KMS-11 (cell line): Measurements from ENCODE around the gene PRDM16.

Experiments
- H2AFZ ChIP-seq: fragments of 200-600 bp; sonication (generic); 2 replicates; pipeline ENCODE4 v1.6.1; 2016; ENCODE audit warnings: antibody characterized with exemption, mixed run types, low read depth
- H3K27ac ChIP-seq: fragments of 200-600 bp; sonication (generic); 2 replicates; pipeline ENCODE4 v1.6.1; 2016; ENCODE audit warnings: mild to moderate bottlenecking, mixed run types
- H3K27me3 ChIP-seq: fragments of 200-600 bp; sonication (generic); 2 replicates; pipeline ENCODE4 v1.6.1; 2017; ENCODE audit warnings: mild to moderate bottlenecking, low read depth, mixed run types, moderate library complexity; ENCODE audit not compliant: insufficient read depth
- H3K36me3 ChIP-seq: fragments of 200-600 bp; sonication (generic); 2 replicates; pipeline ENCODE4 v1.6.1; 2017; ENCODE audit warnings: mild to moderate bottlenecking, mixed run types; ENCODE audit not compliant: insufficient read depth
- H3K4me1 ChIP-seq: fragments of 200-600 bp; sonication (generic); 2 replicates; pipeline ENCODE4 v1.6.1; 2016; ENCODE audit warnings: mild to moderate bottlenecking, low read depth, mixed run types; ENCODE audit not compliant: poor library complexity, severe bottlenecking
- H3K4me2 ChIP-seq: fragments of 200-600 bp; sonication (generic); 2 replicates; pipeline ENCODE4 v1.7.0; 2016; ENCODE audit warnings: mild to moderate bottlenecking, mixed run types
- H3K4me3 ChIP-seq: fragments of 200-600 bp; sonication (generic); IDR thresholded peaks from 2 replicates; pipeline ENCODE4 v1.6.1; 2017; ENCODE audit warnings: low read depth, low read length, mixed read lengths; ENCODE audit not compliant: insufficient read depth
- H3K79me2 ChIP-seq: fragments of 200-600 bp; sonication (generic); 2 replicates; pipeline ENCODE4 v1.6.1; 2016; ENCODE audit warnings: low read depth, mixed run types; ENCODE audit not compliant: insufficient read depth
- H3K9ac ChIP-seq: fragments of 200-600 bp; sonication (generic); 2 replicates; pipeline ENCODE4 v1.6.1; 2016; ENCODE audit warnings: mild to moderate bottlenecking, mixed run types
- H4K20me1 ChIP-seq: fragments of 200-600 bp; sonication (generic); 2 replicates; pipeline ENCODE4 v1.6.1; 2016; ENCODE audit warnings: mild to moderate bottlenecking, mixed run types; ENCODE audit not compliant: insufficient read depth
- TF ChIP-seq, protein P1 (sequence below): fragments of 200-600 bp; sonication (generic); conservative IDR thresholded peaks from 2 replicates; pipeline ENCODE4 v1.6.1; 2017; ENCODE audit warnings: low read depth, mild to moderate bottlenecking, antibody characterized with exemption, low read length, moderate library complexity, mixed read lengths

Gene PRDM16

DNA sequence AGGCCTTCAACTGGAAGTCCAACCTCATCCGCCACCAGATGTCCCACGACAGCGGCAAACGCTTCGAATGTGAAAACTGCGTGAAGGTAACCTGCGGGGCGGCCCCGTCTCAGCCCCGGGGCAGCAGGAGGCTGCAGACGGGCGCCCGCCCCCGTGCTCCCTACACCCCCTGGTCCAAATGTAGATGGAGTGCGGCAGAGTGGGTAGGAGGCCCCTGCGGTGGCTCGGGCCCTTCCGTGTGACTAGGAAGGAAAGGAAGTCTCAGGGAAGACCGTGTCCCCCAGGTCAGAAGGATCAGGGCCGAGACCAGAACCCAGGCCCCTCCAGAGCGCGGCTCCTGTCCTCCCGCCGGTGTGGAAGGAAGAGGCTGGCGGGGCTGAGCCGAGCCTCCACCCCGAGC is 335.8 kb downstream of the PRDM16 start:
- H3K4me3 ChIP-seq = no peak overlapping the region
- H2AFZ ChIP-seq = no peak overlapping the region
- no peaks in the 10 kb centered on the region for H3K79me2 ChIP-seq
- H3K4me1 ChIP-seq = no peaks in the 10 kb centered on the region
- H3K27ac ChIP-seq = no peak overlapping the region
- no peaks in the 10 kb centered on the region for H3K36me3 ChIP-seq
- TF ChIP-seq, protein P1, sequence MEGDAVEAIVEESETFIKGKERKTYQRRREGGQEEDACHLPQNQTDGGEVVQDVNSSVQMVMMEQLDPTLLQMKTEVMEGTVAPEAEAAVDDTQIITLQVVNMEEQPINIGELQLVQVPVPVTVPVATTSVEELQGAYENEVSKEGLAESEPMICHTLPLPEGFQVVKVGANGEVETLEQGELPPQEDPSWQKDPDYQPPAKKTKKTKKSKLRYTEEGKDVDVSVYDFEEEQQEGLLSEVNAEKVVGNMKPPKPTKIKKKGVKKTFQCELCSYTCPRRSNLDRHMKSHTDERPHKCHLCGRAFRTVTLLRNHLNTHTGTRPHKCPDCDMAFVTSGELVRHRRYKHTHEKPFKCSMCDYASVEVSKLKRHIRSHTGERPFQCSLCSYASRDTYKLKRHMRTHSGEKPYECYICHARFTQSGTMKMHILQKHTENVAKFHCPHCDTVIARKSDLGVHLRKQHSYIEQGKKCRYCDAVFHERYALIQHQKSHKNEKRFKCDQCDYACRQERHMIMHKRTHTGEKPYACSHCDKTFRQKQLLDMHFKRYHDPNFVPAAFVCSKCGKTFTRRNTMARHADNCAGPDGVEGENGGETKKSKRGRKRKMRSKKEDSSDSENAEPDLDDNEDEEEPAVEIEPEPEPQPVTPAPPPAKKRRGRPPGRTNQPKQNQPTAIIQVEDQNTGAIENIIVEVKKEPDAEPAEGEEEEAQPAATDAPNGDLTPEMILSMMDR = no peak
- H3K4me2 ChIP-seq = no peak overlapping the region
- no peaks in the 10 kb centered on the region for H4K20me1 ChIP-seq
- peaks cover 67% of the 10 kb centered on the region for H3K27me3 ChIP-seq
- no peak overlapping the region for H3K9ac ChIP-seq

DNA sequence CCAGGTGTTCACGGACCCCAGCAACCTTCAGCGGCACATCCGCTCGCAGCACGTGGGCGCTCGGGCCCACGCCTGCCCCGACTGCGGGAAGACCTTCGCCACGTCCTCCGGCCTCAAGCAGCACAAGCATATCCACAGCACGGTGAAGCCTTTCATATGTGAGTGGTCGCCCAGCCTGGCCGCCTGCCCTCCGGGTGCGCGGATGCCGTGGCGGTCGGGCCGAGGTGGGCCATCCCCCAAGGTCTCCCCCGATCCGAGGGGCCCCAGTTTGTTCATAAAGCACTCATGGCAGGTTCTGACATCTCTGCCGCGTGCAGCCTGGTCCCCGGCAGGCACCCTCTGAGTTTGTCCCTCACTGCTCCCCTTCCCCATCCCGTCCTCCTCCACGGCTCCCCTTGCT is 336.5 kb downstream of the PRDM16 start:
- Histone ChIP-seq H3K4me1 (no peaks in the 10 kb centered on the region), H3K4me2 (no peak overlapping the region), H3K27ac (no peak overlapping the region)

DNA sequence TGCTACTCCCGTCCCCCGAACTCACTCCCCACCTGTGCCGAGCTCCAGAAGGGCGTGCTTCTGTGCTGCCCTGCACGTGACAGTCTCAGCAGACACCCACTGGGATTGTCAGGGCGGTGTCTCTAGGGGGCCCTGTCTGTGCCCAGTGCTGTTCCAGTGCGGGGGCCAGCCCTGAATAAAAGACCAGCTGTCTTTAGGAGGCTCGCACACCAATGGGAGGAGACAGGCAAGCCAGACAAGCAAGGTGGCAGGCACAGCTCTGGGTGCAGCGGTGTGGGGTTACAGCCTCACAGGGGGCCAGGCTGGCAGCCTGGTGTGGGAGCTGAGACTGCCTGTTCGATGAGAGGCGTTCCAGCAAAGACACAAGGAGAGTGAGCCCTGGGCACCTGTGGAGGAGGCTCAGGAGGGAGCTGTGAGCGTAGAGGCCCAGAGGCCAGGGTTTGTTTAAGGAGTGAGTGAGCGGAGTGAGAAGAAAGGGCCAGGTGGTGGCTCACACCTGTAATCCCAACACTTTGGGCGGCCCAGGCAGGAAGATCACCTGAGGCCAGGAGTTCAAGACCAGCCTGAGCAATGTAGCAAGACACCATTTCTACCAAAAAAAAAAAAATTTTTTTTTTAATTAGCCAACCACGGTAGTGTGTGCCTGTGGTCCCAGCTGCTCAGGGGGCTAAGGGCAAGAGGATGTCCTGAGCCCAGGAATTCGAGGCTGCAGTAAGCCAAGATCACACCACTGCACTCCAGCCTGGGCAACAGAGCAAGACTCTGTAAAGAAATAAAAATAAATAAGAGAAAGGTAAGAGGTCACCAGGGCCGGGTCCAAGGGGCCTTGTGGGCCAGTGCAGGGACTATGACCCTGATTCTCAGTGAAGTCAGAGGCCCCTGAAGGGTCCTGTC is 337.2 kb downstream of the PRDM16 start:
- TF ChIP-seq, protein P1 = no peak
- H3K4me2 ChIP-seq = no peak overlapping the region
- H2AFZ ChIP-seq = no peak overlapping the region
- H3K4me3 ChIP-seq = no peak overlapping the region
- no peak overlapping the region for H3K27ac ChIP-seq
- H3K27me3 ChIP-seq = peaks cover 63% of the 10 kb centered on the region
- H3K36me3 ChIP-seq = no peaks in the 10 kb centered on the region
- no peaks in the 10 kb centered on the region for H3K79me2 ChIP-seq
- H4K20me1 ChIP-seq = no peaks in the 10 kb centered on the region
- no peak overlapping the region for H3K9ac ChIP-seq
- H3K4me1 ChIP-seq = no peaks in the 10 kb centered on the region

More for the DNA sequence above, 336.5 kb downstream of the PRDM16 start:
- H4K20me1 ChIP-seq = no peaks in the 10 kb centered on the region
- no peak overlapping the region for H3K9ac ChIP-seq
- no peaks in the 10 kb centered on the region for H3K79me2 ChIP-seq
- no peak overlapping the region for H3K4me3 ChIP-seq
- H2AFZ ChIP-seq = no peak overlapping the region
- H3K36me3 ChIP-seq = no peaks in the 10 kb centered on the region
- TF ChIP-seq, protein P1 = no peak
- peaks cover 61% of the 10 kb centered on the region for H3K27me3 ChIP-seq

DNA sequence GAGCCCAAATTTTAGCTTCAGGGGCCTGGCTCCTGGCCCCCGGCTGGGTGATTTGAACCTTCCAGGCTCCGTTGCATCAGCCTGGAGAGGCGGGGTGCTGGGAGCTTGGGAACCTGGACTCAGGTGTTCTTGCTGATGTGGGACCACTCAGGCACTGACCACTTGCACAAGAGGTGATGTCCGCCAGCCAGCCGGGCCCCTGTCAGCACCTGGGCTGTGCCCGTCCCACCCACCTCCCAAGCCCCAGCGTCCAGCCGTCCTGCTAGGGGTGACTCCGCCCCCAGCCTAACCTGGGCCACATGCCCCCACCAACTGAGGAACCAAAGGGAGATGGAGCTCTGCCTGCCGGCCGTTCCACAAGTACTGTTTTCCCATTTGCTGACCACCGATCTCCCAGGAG is 338.0 kb downstream of the PRDM16 start:
- Histone ChIP-seq H3K27ac (no peak overlapping the region), H3K27me3 (peaks cover 63% of the 10 kb centered on the region), H3K36me3 (no peaks in the 10 kb centered on the region), H3K4me1 (no peaks in the 10 kb centered on the region), H4K20me1 (no peaks in the 10 kb centered on the region), H2AFZ (no peak overlapping the region), H3K4me2 (no peak overlapping the region), H3K4me3 (no peak overlapping the region), H3K79me2 (no peaks in the 10 kb centered on the region), H3K9ac (no peak overlapping the region)
- TF ChIP-seq, protein P1 = no peak
